Right atrium auricular region (tissue), 2 donors: ENCODE results near the gene MAPKAPK3. TPM values are rescaled to one million over a fixed set of nuclear protein-coding genes. Genes with fewer than 3 reads are reported as not detected.

Experiments
- DNase-seq: peaks from one replicate; pipeline ENCODE4 v3.0.0-alpha.2; 2019; ENCODE audit warnings: low spot score
- H3K27ac ChIP-seq, 2 donors: fragments of 200-600 bp; sonication (generic); 1 replicate in 1 of 2; 2 replicates in 1 of 2; pipeline ENCODE4 v1.5.1; 2016 to 2019
- H3K27me3 ChIP-seq, 2 donors: fragments of 200-600 bp; sonication (generic); one replicate each; pipeline versions ENCODE4 v1.5.1 to v1.6.0; 2017 to 2019
- H3K36me3 ChIP-seq: fragments of 200-600 bp; sonication (generic); one replicate; pipeline ENCODE4 v1.5.1; 2016
- H3K4me1 ChIP-seq, 2 donors: fragments of 200-600 bp; sonication (generic); one replicate each; pipeline versions ENCODE4 v1.5.1 to v1.6.0; 2017 to 2019
- H3K4me3 ChIP-seq, 2 donors: fragments of 200-600 bp; sonication (generic); 1 replicate in 1 of 2; 2 replicates in 1 of 2; pipeline ENCODE4 v1.5.1; 2017 to 2019; ENCODE audit warnings: mild to moderate bottlenecking in 1 of 2, moderate library complexity in 1 of 2
- H3K9me3 ChIP-seq, 2 donors: fragments of 200-600 bp; sonication (generic); one replicate each; pipeline ENCODE4 v1.5.1; 2019
- total RNA-seq, 2 donors: library from RNA; depleted of rRNA; stranded (reverse); fragments of >200 nt; gene quantifications; one replicate each; pipeline ENCODE4 v1.1.0, GENCODE V29; 2016
- TF ChIP-seq, protein P1 (sequence below), 2 donors: fragments of 200-600 bp; sonication (generic); IDR thresholded peaks; one replicate each; pipeline ENCODE4 v1.5.1; 2019; ENCODE audit warnings: antibody characterized with exemption in 2 of 2

MAPKAPK3 gene
- total RNA-seq, 2 donors from 2014 or later, result 148 to 187 TPM

GRCh38 chr3:50648313-50648712 lies 31.4 kb downstream of the MAPKAPK3 start:
- H3K4me3 ChIP-seq, result no peak overlapping the region
- DNase-seq, result no peak
- H3K4me1 ChIP-seq, result peaks cover 0 to 73% of the 10 kb centered on the region in 2 donors
- H3K9me3 ChIP-seq, result no peaks in the 10 kb centered on the region
- peaks cover 42% of the 10 kb centered on the region for H3K36me3 ChIP-seq
- peak overlapping the region; percentile 83 to 89 for H3K27ac ChIP-seq
- H3K27me3 ChIP-seq, result no peaks in the 10 kb centered on the region
- TF ChIP-seq, protein P1, sequence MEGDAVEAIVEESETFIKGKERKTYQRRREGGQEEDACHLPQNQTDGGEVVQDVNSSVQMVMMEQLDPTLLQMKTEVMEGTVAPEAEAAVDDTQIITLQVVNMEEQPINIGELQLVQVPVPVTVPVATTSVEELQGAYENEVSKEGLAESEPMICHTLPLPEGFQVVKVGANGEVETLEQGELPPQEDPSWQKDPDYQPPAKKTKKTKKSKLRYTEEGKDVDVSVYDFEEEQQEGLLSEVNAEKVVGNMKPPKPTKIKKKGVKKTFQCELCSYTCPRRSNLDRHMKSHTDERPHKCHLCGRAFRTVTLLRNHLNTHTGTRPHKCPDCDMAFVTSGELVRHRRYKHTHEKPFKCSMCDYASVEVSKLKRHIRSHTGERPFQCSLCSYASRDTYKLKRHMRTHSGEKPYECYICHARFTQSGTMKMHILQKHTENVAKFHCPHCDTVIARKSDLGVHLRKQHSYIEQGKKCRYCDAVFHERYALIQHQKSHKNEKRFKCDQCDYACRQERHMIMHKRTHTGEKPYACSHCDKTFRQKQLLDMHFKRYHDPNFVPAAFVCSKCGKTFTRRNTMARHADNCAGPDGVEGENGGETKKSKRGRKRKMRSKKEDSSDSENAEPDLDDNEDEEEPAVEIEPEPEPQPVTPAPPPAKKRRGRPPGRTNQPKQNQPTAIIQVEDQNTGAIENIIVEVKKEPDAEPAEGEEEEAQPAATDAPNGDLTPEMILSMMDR (IDR thresholded peaks at IDR 0.05), result no peak

- Histone ChIP-seq H3K27ac (peak overlapping the region; percentile 83 to 89), H3K27me3 (no peaks in the 10 kb centered on the region), H3K36me3 (peaks cover 36% of the 10 kb centered on the region), H3K4me3 (no peak overlapping the region), H3K4me1 (peaks cover 0 to 66% of the 10 kb centered on the region in 2 donors), H3K9me3 (no peaks in the 10 kb centered on the region)
- TF ChIP-seq, protein P1 (IDR thresholded peaks at IDR 0.05), result no peak
- DNase-seq, result no peak
These were observed 32.0 kb downstream of the MAPKAPK3 start for GRCh38 chr3:50648944-50649343.

DNA sequence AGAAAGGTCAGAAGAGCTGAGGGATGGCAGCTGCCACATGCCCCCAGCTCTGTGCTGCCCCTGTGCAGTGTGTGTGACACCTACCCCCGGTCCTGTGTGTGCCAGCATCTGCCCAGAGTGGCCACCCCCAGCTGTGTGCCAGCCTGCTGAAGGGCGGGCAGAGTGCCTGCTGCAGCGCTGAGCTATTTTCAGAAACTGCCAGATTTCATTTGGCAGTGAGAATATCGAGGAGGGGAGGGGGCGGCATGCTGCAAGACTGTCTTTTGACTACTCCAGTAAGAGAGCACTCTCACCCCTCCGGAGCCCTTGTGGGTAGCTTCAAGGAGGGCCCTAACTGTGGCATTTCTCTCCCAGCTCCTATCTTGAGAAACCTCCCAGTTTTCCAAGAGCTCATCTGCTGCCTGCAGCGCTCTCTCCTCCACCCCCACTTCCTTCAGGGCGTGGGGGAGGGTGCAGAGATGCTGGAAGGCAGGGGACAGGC lies 32.5 kb downstream of the MAPKAPK3 start:
- Histone ChIP-seq H3K4me3 (no peak overlapping the region), H3K9me3 (no peaks in the 10 kb centered on the region), H3K27ac (peak overlapping the region; percentile 83 to 89), H3K4me1 (peaks cover 0 to 61% of the 10 kb centered on the region in 2 donors), H3K27me3 (no peaks in the 10 kb centered on the region), H3K36me3 (peaks cover 32% of the 10 kb centered on the region)
- DNase-seq, result no peak
- TF ChIP-seq, protein P1 (IDR thresholded peaks at IDR 0.05), result no peak

GRCh38 chr3:50650018-50650417 lies 33.1 kb downstream of the MAPKAPK3 start:
- Histone ChIP-seq H3K36me3 (peaks cover 32% of the 10 kb centered on the region), H3K4me1 (peaks cover 0 to 56% of the 10 kb centered on the region in 2 donors), H3K27ac (peak overlapping the region; percentile 83 to 89), H3K9me3 (no peaks in the 10 kb centered on the region), H3K4me3 (no peak overlapping the region), H3K27me3 (no peaks in the 10 kb centered on the region)
- no peak for DNase-seq
- TF ChIP-seq, protein P1 (IDR thresholded peaks at IDR 0.05), result no peak

GRCh38 chr3:50651445-50651844 lies 34.5 kb downstream of the MAPKAPK3 start:
- no peak for DNase-seq
- H3K27ac ChIP-seq, result peak overlapping the region; percentile 60 to 83
- H3K36me3 ChIP-seq, result peaks cover 21% of the 10 kb centered on the region
- H3K4me1 ChIP-seq, result peaks cover 0 to 45% of the 10 kb centered on the region in 2 donors
- H3K27me3 ChIP-seq, result no peaks in the 10 kb centered on the region
- no peak overlapping the region for H3K4me3 ChIP-seq
- TF ChIP-seq, protein P1 (IDR thresholded peaks at IDR 0.05), result no peak
- H3K9me3 ChIP-seq, result no peaks in the 10 kb centered on the region
